Karpas-422 (cell line): ENCODE results near the gene INKA1. TPM values are rescaled to one million over a fixed set of nuclear protein-coding genes. Genes with fewer than 3 reads are reported as not detected.

Experiments used
- DNase-seq: peaks from one replicate; pipeline ENCODE4 v3.0.0-alpha.2; 2015
- H2AFZ ChIP-seq: fragments of 200-600 bp; sonication (generic); 2 replicates; pipeline ENCODE4 v1.6.1; 2014; ENCODE audit warnings: antibody characterized with exemption, low read length, mixed read lengths
- H3K27ac ChIP-seq: fragments of 200-600 bp; sonication (generic); 2 replicates; pipeline ENCODE4 v1.5.1; 2014; ENCODE audit warnings: mild to moderate bottlenecking, low read length, moderate library complexity
- H3K27me3 ChIP-seq: fragments of 200-600 bp; sonication (generic); 2 replicates; pipeline ENCODE4 v1.6.1; 2014; ENCODE audit warnings: low read length, mixed read lengths
- H3K36me3 ChIP-seq: fragments of 200-600 bp; sonication (generic); 2 replicates; pipeline ENCODE4 v1.6.1; 2014; ENCODE audit warnings: low read length, mixed read lengths; ENCODE audit not compliant: insufficient read depth
- H3K4me1 ChIP-seq: fragments of 200-600 bp; sonication (generic); 2 replicates; pipeline ENCODE4 v1.6.1; 2014; ENCODE audit warnings: mild to moderate bottlenecking, low read length, mixed read lengths
- H3K4me2 ChIP-seq: fragments of 200-600 bp; sonication (generic); 2 replicates; pipeline ENCODE4 v1.6.1; 2014; ENCODE audit warnings: low read length, low read depth, mild to moderate bottlenecking; ENCODE audit not compliant: poor library complexity, severe bottlenecking
- H3K4me3 ChIP-seq: fragments of 200-600 bp; sonication (generic); 2 replicates; pipeline ENCODE4 v1.5.1; 2014; ENCODE audit warnings: mild to moderate bottlenecking, antibody characterized with exemption, low read length, mixed read lengths
- H3K79me2 ChIP-seq: fragments of 200-600 bp; sonication (generic); 2 replicates; pipeline ENCODE4 v1.6.1; 2014; ENCODE audit warnings: mild to moderate bottlenecking, low read length, mixed read lengths
- H3K9ac ChIP-seq: fragments of 200-600 bp; sonication (generic); 2 replicates; pipeline ENCODE4 v1.6.0; 2014; ENCODE audit warnings: low read length
- H3K9me2 ChIP-seq: fragments of 200-600 bp; sonication (generic), shearing (Covaris generic); replicated peaks from 2 replicates; pipeline ENCODE4 v1.6.0; 2014; ENCODE audit warnings: mild to moderate bottlenecking, low read length, moderate library complexity; ENCODE audit not compliant: insufficient read depth
- H3K9me3 ChIP-seq: fragments of 300-700, 200-600 bp; sonication (generic); 2 replicates; pipeline ENCODE4 v1.6.1; 2014; ENCODE audit warnings: low read length, mixed read lengths
- H4K20me1 ChIP-seq: fragments of 200-600 bp; sonication (generic); 2 replicates; pipeline ENCODE4 v1.6.1; 2014; ENCODE audit warnings: mild to moderate bottlenecking, antibody characterized with exemption, low read length, low read depth; ENCODE audit not compliant: insufficient read depth
- total RNA-seq: library from RNA; depleted of rRNA; stranded (reverse); fragments of >200 nt; shearing (Covaris generic); gene quantifications from 2 replicates; pipeline ENCODE4 v1.2.3, GENCODE V29; 2014; ENCODE audit warnings: low replicate concordance; rRNA removed

INKA1 gene
- 5.7 and 9.8 TPM in 2 replicates for total RNA-seq

- no peaks in the 10 kb centered on the region for H4K20me1 ChIP-seq
- H3K4me2 ChIP-seq: peak within 1 kb of the TSS; percentile 99
- no peaks in the 10 kb centered on the region for H3K9me2 ChIP-seq
- H3K36me3 ChIP-seq: no peaks in the 10 kb centered on the region
- DNase-seq: peak; percentile 95
- H3K27ac ChIP-seq: no peak within 1 kb of the TSS
- peak within 1 kb of the TSS; percentile 100 for H2AFZ ChIP-seq
- peak within 1 kb of the TSS; percentile 98 for H3K4me3 ChIP-seq
- H3K4me1 ChIP-seq: peaks cover 49% of the 10 kb centered on the region
- no peaks in the 10 kb centered on the region for H3K9me3 ChIP-seq
- peak within 1 kb of the TSS; percentile 83 for H3K9ac ChIP-seq
- H3K79me2 ChIP-seq: no peaks in the 10 kb centered on the region
- H3K27me3 ChIP-seq: no peaks in the 10 kb centered on the region
Measured at GRCh38 chr3:49802719-49803464, at the start of gene INKA1. INKA1 (plus strand) TSS chr3:49803261; CDS start chr3:49803393, 132 bp downstream.

DNA sequence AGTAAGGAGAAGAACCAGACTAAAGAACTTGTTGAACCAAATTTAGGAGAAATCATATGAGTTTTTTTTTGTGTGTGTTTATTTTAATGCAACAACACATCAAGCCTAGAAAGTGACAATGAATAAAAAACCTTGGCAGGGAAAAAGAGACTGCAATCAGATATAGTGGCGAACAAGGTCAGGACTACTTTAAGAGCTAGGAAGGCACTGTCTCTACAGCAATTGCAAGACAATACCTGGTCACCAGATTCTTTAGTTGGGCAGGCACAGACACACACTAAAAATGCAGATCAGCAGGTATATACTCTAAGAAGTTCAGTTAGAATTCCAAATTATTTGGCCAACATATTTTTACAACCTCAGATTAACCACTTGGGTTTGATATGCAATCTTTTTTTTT is 48.5 kb upstream of the INKA1 start:
- Histone ChIP-seq H3K27ac (no peak overlapping the region), H3K79me2 (peaks cover 93% of the 10 kb centered on the region), H3K4me2 (no peak overlapping the region), H3K4me1 (peaks cover 4% of the 10 kb centered on the region; the same call in 1 of the 2 replicates), H3K4me3 (no peak overlapping the region), H3K9me2 (no peaks in the 10 kb centered on the region), H4K20me1 (no peaks in the 10 kb centered on the region), H3K36me3 (no peaks in the 10 kb centered on the region), H3K27me3 (no peaks in the 10 kb centered on the region), H3K9me3 (no peaks in the 10 kb centered on the region), H3K9ac (no peak overlapping the region), H2AFZ (no peak overlapping the region)
- no peak for DNase-seq

DNA sequence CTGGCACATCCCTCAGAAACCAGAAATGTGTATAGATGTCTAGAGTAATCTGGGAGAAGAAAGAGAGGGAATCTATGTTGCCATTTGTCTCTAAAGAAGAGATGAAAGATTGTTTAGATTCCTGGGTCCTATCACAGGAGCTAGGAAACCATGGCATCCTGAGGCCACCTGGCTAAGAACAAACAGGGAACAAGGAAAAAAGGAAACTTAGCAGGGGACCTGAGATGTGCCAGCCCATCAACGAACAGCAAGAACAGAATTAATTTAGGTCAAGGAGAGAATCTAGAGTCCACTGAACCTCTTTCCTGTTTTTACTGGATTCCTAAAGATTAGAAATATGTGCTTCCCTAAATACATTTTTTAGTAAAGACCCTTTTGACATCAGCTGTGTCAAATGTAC is 47.0 kb upstream of the INKA1 start:
- no peaks in the 10 kb centered on the region for H3K27me3 ChIP-seq
- H3K9me3 ChIP-seq: no peaks in the 10 kb centered on the region
- no peak overlapping the region for H2AFZ ChIP-seq
- no peaks in the 10 kb centered on the region for H3K4me1 ChIP-seq
- no peak overlapping the region for H3K27ac ChIP-seq
- H3K36me3 ChIP-seq: no peaks in the 10 kb centered on the region
- H3K9ac ChIP-seq: no peak overlapping the region
- H3K4me3 ChIP-seq: no peak overlapping the region
- no peaks in the 10 kb centered on the region for H3K9me2 ChIP-seq
- H3K79me2 ChIP-seq: peaks cover 92% of the 10 kb centered on the region
- no peak overlapping the region for H3K4me2 ChIP-seq
- DNase-seq: no peak
- H4K20me1 ChIP-seq: no peaks in the 10 kb centered on the region

- Histone ChIP-seq H2AFZ (no peak overlapping the region), H3K9me2 (no peaks in the 10 kb centered on the region), H3K9ac (no peak overlapping the region), H3K4me2 (no peak overlapping the region), H3K27ac (no peak overlapping the region), H3K4me1 (no peaks in the 10 kb centered on the region), H3K9me3 (no peaks in the 10 kb centered on the region), H3K4me3 (no peak overlapping the region), H4K20me1 (no peaks in the 10 kb centered on the region), H3K36me3 (no peaks in the 10 kb centered on the region), H3K27me3 (no peaks in the 10 kb centered on the region), H3K79me2 (peaks cover 90% of the 10 kb centered on the region)
- no peak for DNase-seq
Measured at GRCh38 chr3:49757197-49757596, 45.9 kb upstream of the INKA1 start.

DNA sequence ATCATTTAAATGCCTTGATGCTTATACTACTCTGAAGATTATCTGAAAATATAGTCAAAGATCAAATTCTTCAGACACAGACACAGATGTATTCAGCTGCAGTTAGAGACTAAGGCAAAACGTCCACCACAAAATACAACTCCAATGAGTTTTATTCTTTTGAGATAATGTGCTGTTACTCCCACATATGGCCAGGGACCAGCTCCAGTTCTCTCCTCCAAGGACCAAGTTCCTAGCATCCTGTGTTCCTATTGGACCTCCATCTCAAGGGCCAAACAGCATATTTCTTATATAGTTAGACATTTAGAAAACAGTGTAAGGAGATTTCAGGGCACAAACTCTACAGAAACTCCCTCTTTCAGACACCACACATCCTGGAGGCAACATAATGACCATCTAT is 43.8 kb upstream of the INKA1 start:
- Histone ChIP-seq H3K4me2 (no peak overlapping the region), H4K20me1 (no peaks in the 10 kb centered on the region), H3K27me3 (no peaks in the 10 kb centered on the region), H3K4me1 (no peaks in the 10 kb centered on the region), H3K36me3 (no peaks in the 10 kb centered on the region), H3K79me2 (peaks cover 86% of the 10 kb centered on the region), H3K9ac (no peak overlapping the region), H3K9me2 (no peaks in the 10 kb centered on the region), H3K4me3 (no peak overlapping the region), H3K9me3 (no peaks in the 10 kb centered on the region), H3K27ac (no peak overlapping the region), H2AFZ (no peak overlapping the region)
- DNase-seq: no peak

DNA sequence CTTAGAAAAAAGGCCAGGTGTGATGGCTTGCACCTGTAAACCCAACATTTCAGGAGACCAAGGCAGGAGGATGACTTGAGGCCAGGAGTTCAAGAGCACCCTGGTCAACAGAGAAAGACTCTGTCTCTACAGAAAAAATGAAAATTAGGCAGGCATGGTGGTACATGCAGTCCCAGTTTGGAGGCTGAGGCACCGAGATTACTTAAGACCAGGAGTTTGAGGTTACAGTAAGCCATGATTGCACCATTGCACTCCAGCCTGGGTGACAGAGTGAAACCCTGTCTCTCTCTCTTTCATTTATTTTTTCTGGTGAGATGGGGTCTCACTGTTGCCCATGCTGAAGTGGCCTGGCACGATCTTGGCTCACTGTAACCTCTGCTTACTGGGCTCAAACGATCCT is 41.4 kb upstream of the INKA1 start:
- H3K4me3 ChIP-seq: no peak overlapping the region
- no peaks in the 10 kb centered on the region for H3K9me2 ChIP-seq
- H4K20me1 ChIP-seq: no peaks in the 10 kb centered on the region
- H3K9me3 ChIP-seq: no peaks in the 10 kb centered on the region
- H3K27me3 ChIP-seq: no peaks in the 10 kb centered on the region
- no peak overlapping the region for H3K9ac ChIP-seq
- H3K27ac ChIP-seq: no peak overlapping the region
- H3K4me1 ChIP-seq: no peaks in the 10 kb centered on the region
- no peak overlapping the region for H2AFZ ChIP-seq
- H3K36me3 ChIP-seq: no peaks in the 10 kb centered on the region
- H3K79me2 ChIP-seq: peaks cover 85% of the 10 kb centered on the region
- no peak for DNase-seq
- H3K4me2 ChIP-seq: no peak overlapping the region

DNA sequence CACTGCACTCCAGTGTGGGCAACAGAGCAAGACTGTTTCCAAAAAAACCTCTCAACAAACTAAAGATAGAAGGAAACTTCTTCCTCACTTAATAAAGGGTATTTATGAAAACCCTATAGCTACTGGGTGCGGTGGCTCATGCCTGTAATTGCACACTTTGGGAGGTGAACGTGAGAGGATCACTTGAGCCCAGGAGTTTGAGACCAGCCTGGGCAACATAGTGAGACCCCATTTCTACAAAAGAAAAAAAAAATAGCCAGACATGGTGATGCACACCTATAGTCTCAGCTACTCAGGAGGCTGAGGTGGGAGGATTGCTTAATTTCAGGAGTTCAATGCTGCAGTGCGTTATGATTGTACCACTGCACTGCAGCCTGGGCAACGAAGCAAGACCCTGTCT is 39.1 kb upstream of the INKA1 start:
- no peak overlapping the region for H3K27ac ChIP-seq
- H3K27me3 ChIP-seq: no peaks in the 10 kb centered on the region
- no peaks in the 10 kb centered on the region; the same call in 1 of the 2 replicates for H3K36me3 ChIP-seq
- no peak for DNase-seq
- H3K4me2 ChIP-seq: no peak overlapping the region
- H4K20me1 ChIP-seq: no peaks in the 10 kb centered on the region
- H3K4me3 ChIP-seq: no peak overlapping the region
- H3K9me3 ChIP-seq: no peaks in the 10 kb centered on the region
- peaks cover 8% of the 10 kb centered on the region for H3K4me1 ChIP-seq
- no peak overlapping the region for H3K9ac ChIP-seq
- H3K9me2 ChIP-seq: no peaks in the 10 kb centered on the region
- peaks cover 85% of the 10 kb centered on the region for H3K79me2 ChIP-seq
- H2AFZ ChIP-seq: no peak overlapping the region

DNA sequence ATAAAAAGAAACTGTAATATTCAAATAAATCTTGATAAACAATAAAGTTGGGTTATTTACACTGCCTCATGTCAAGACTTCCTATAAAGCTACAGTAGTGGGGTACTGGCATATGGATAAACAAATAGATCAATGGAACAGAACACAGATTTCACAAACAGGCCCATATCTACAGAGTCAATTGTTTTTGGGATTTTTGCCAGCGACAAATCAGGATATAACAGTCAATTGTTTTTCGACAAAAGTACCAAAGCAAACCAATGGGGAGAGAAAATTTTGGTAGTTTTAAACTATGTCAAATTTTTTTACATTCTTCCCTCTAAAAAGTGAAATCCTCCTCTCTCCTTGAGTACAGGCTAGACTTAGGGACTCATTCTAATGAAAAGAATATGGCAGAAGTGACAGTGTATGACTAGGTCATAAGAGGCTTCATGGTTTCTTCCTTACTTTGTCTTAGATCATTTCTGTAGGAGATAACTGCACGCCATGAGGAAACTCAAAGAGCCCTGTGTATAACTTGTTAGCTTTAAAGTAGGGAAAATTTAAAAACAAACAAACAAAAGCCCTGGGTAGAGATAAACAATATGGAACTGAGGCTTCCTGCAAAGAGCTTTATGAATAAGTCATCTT is 33.7 kb upstream of the INKA1 start:
- Histone ChIP-seq H3K79me2 (peaks cover 95% of the 10 kb centered on the region), H3K4me3 (no peak overlapping the region), H3K4me1 (peaks cover 8% of the 10 kb centered on the region), H3K9me2 (no peaks in the 10 kb centered on the region), H3K9me3 (no peaks in the 10 kb centered on the region), H3K9ac (no peak overlapping the region), H2AFZ (no peak overlapping the region), H3K36me3 (peaks cover 7% of the 10 kb centered on the region; the same call in 1 of the 2 replicates), H3K27me3 (no peaks in the 10 kb centered on the region), H4K20me1 (no peaks in the 10 kb centered on the region), H3K27ac (no peak overlapping the region), H3K4me2 (no peak overlapping the region)
- no peak for DNase-seq
